Anterior cingulate cortex (tissue), 58 donors: ENCODE measurements around the gene ACR.

ENCODE experiments used
- DNase-seq, 58 donors: peaks; one replicate each; lab custom pipeline; 2025; lab: John Stamatoyannopoulos, UW

Gene ACR

GRCh38 chr22:50737728-50738648 lies at the start of gene ACR:
Gene ACR (plus strand): TSS chr22:50738204. CDS start chr22:50738236, 32 bp downstream.
- DNase-seq = no peak

- no peak for DNase-seq
These were observed 49.6 kb upstream of the ACR start for GRCh38 chr22:50688448-50688847.

DNA sequence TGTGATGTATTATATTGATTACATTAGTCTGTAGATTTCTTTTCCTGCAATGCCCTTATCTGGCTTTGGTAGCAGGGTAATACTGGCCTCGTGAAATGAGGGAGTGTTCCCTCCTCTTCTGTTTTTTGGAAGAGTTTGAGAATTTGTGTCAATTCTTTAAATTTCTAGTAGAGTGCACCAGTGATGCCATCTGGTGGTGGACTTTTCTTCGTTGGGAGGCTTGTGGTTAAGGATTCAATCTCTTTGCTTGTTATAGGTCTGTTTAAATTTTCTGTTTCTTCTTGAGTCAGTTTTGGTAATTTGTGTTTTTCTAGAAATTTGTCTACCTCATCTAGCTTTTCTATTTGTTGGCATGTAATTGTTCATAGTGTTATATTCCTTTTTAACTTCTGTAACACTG lies 46.5 kb upstream of the ACR start:
- no peak for DNase-seq

DNA sequence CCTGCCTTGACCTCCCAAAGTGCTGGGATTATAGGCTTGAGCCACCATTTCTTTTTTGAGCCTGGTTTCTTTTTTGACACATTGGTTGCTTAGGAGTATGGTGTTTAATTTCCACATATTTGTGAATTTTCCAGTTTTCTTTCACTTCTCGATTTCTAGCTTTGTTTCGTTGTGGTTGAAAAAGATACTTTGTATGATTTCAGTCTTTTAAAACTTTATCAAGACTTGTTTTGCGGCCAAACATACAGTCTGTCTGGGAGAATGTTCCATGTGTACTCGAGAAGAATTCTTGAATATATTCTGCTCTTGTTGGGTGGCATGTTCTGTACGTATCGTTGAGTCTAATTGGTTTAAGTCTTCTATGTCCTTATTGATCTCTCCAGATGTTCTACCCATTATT lies 44.5 kb upstream of the ACR start:
- DNase-seq = no peak

- DNase-seq = no peak
These were observed 43.9 kb upstream of the ACR start for GRCh38 chr22:50694099-50694605.

GRCh38 chr22:50694766-50695420 lies 43.1 kb upstream of the ACR start:
- DNase-seq = no peak

- DNase-seq = no peak
These were observed 42.4 kb upstream of the ACR start for GRCh38 chr22:50695421-50696250.

GRCh38 chr22:50696251-50696798 lies 41.7 kb upstream of the ACR start:
- no peak for DNase-seq

DNA sequence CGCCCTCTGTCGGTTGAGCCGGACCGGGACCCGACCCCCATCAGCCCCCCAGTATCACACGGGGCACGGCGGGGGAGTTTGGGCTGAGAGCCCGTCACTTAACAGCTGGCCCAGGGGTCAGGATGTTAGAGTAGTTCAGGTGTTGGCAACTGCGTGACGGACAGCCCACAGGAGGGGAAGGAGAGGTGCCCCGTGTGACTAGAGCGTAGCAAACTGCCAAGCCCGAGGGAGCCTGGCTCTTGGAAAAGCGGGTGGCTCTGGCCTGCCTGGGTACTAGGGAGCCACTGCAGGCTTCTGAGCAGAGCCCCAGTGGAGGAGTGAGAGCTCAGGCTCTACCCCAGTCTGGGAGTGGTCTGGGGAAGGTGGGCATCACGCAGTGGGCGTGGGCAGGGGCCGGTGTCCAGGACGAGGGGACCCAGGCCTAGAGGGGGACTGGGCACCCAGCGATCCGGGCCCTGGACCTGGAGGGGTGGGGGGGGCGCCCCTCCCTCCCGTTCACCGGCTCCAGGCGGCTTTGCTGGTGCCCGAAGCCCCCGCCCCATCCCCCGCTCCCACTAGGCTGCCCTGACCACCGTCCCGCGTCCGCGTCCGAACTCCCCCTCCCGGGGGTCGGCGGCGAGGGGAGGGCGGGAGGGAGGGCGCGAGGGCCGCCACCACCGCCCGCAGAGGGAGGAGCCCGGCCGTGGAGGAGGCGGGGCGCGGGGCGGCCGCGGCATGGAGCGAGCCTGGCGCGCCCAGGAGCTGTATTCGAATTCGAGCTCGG lies 41.0 kb upstream of the ACR start:
- no peak for DNase-seq

DNA sequence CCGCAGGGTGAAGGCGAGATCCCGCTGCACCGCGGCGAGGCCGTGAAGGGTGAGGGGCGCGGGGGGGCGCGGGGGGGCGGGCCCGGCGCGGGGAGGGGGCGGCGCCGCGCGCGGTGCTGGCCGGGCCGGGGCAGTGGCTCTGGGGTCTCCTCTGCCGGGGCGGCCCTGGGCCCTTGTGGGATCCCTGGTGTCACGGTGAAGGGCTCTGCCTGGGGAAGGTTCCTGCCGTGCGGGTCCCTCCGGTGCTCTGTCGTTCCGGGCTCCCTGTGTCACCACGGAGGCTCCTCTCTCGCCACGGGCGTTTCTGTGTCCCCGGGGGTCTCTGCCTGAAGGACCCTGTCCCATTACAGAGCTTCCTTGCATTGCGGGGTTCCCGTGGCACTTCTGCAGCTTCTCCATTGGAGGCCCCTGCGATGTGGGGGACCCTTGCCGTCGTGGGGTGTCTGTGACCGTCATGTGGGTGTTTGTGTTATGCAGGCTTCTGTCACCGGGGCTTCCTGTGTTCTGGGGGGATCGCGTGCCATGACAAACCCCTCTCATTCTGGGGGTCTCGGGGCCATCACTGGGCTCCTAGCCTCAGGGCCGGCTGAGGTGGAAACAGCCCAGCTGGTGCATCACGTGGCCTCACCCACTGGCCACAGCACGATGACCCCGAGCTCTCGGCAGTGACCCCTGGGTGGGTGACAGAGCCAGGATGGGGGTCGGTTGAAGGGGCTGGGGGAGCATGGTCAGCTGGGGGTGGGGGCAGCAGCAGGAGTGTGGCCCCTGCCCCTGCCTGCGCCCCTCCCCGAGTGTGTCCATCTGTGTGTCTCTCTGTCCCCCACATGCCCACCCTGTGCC lies 40.1 kb upstream of the ACR start:
- no peak for DNase-seq

DNA sequence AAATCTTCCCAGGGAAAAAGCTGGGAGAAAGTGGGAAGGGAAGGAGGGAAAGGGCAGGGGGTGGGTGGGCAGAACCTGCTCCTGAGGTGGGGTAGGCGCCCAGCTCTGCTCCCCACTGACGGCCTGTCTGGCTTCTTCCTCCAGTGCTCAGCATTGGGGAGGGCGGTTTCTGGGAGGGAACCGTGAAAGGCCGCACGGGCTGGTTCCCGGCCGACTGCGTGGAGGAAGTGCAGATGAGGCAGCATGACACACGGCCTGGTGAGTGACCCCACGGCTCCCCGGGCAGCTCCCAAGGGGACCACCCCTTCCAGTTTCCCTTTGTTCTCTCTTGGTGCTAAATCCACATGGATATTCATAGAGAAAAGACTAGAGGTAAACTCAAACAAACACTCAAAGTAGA lies 39.5 kb upstream of the ACR start:
- DNase-seq = no peak

GRCh38 chr22:50699001-50699755 lies 38.8 kb upstream of the ACR start:
- no peak for DNase-seq

DNA sequence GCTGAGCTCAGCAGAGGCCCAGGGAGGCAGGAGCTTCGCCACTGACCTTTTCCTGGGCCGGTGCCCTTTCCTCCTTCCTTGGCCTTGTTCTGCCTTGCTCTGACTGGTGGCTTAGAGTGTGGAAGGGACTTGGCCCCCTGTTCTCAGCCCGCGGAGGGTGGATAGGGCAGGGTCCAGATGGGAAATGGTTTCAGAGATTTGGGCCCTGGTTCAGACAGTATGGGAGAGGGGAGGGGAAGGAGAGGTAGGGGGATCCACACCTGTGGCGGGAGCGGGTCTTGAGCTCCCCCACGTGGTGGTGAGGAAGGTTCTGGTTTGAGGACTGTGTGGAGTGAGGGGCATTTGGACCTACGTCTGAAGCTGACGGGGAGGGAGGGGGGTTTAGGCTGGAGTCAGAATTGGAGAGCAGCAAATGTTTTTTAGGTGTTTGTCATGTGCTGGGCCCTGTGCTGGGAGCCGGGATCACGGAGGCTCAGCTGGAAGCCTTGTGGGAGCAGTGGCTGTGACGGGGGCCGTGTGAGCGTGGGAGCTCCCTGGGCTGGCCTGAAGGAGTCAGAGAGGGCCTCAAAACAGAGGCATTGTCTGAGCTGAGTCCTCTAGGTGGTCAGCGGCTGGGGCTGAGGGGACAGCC lies 38.1 kb upstream of the ACR start:
- peak in 2 of 58 donors; percentile 40 to 41 for DNase-seq

GRCh38 chr22:50700387-50701075 lies 37.5 kb upstream of the ACR start:
- no peak for DNase-seq

GRCh38 chr22:50701076-50701419 lies 37.0 kb upstream of the ACR start:
- no peak for DNase-seq

GRCh38 chr22:50701428-50702154 lies 36.4 kb upstream of the ACR start:
- DNase-seq = no peak
